ENCODE data around the gene CPN1.

The CPN1 gene

DNA sequence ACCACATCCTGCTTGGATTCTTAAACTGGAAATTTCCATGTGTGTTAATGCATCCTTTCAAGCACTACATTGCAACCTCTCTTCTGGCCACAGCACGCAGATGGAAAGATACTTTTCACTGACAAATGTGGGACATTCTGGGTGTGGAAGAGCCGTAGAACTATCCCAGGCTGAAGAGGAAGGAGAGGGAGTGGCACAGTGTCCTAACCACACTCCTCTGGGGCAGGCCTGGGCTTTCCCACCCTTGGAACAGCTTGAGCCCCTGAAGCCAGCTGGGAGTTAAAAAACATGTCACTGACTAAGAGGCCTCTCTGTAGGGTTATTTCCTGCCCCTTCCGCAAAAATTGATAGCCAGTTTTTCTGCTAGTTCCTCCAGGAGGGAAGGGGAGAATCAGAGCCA is 37.9 kb downstream of the CPN1 start:
- in situ Hi-C loops (cut with MboI; ENCODE audit: low pct_unique_long_range_greater_than_20kb, low sequenced_read_pairs, unreplicated experiment), result loop anchor here (10.0 kb wide), 1 partner anchor 199 kb away; no protein-coding TSS in a partner anchor
- TF ChIP-seq, protein P1, sequence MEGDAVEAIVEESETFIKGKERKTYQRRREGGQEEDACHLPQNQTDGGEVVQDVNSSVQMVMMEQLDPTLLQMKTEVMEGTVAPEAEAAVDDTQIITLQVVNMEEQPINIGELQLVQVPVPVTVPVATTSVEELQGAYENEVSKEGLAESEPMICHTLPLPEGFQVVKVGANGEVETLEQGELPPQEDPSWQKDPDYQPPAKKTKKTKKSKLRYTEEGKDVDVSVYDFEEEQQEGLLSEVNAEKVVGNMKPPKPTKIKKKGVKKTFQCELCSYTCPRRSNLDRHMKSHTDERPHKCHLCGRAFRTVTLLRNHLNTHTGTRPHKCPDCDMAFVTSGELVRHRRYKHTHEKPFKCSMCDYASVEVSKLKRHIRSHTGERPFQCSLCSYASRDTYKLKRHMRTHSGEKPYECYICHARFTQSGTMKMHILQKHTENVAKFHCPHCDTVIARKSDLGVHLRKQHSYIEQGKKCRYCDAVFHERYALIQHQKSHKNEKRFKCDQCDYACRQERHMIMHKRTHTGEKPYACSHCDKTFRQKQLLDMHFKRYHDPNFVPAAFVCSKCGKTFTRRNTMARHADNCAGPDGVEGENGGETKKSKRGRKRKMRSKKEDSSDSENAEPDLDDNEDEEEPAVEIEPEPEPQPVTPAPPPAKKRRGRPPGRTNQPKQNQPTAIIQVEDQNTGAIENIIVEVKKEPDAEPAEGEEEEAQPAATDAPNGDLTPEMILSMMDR (IDR thresholded peaks at IDR 0.05; ENCODE audit: extremely low read depth, insufficient read depth, missing control alignments), result no peak
- DNase-seq (ENCODE audit: low spot score), result no peak

DNA sequence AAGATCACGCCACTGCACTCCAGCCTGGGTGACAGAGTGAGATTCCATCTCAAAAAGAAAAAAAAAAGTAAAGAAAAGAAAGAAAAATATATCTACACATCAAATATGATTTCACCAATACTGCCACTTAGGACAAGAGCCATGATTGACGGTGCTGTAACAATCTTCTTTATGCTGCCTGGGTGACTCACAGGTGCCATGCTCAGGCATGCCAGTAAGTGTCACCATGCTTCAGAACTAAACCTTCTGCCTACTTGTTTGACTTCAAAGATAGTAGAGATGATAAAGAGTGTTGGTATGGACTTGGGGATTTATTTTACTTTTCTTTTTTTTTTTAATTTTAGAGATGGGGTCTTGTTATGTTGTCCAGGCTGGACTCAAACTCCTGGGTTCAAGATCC is 38.3 kb downstream of the CPN1 start:
- TF ChIP-seq, protein P1 (IDR thresholded peaks at IDR 0.05; ENCODE audit: extremely low read depth, insufficient read depth, missing control alignments), result no peak
- DNase-seq (ENCODE audit: low spot score), result no peak
- in situ Hi-C loops (cut with MboI; ENCODE audit: low pct_unique_long_range_greater_than_20kb, low sequenced_read_pairs, unreplicated experiment), result loop anchor here (10.0 kb wide), 1 partner anchor 199 kb away; no protein-coding TSS in a partner anchor

DNA sequence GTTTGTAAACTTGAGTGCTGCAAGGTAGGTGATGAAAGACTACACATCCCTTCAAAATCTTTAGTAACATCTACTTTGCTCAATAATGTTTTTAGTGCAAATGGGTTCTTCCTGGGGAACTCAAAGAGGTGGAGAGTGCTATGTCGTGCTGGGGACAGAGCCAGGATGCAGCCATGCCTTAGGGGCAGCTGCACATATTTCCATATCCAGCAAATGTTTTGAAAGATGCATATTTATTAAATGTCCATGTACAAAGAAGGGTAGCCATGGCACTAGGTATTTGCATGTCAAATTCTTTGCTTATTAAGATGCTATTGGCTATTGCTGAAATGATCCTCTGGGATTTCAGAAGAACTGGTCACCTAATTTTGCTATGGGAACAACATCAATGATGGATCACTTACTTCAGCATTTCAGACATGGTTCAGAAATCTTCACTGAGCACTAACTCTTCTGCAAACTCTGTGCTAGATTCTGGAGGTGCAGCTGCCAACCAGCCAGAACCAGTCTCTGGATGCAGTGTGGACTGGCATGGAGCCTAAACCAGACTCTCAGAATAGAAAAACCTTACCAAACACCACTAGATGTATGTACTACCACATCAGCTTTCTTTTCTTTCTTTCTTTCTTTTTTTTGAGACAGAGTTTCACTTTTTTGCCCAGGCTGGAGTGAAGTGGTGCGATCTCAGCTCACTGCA is 40.2 kb downstream of the CPN1 start:
- in situ Hi-C loops (cut with MboI; ENCODE audit: low pct_unique_long_range_greater_than_20kb, low sequenced_read_pairs, unreplicated experiment), result loop anchor here (10.0 kb wide), 1 partner anchor 197 kb away; no protein-coding TSS in a partner anchor
- TF ChIP-seq, protein P1 (IDR thresholded peaks at IDR 0.05; ENCODE audit: extremely low read depth, insufficient read depth, missing control alignments), result no peak

DNA sequence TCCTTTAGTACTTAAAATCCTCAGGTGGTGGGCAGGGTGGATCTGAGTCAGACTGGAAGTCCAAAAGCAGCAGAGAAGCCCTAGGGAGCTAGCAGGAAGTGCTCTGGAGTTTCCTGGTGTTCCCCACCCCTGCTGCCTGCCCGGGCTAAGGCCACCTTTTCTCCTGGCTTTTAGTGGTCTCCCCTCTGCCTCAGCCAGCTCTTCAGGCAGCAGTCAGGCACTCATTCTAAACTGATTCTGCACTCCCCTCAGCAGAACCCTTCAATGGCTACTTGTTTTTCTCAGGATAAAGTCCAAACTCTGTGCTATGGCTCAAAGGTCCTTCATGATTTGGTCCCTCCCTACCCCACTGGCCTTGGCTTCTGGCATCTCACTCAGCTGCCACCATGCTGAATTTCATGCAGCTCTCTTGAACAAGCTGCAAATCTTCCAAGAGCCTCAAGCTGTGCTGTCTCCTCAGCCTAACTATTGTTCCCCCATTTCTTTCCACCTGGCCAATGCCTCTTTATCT is 43.1 kb downstream of the CPN1 start:
- no peak for DNase-seq (ENCODE audit: low spot score)
- TF ChIP-seq, protein P1 (IDR thresholded peaks at IDR 0.05; ENCODE audit: extremely low read depth, insufficient read depth, missing control alignments), result no peak
- in situ Hi-C loops (cut with MboI; ENCODE audit: low pct_unique_long_range_greater_than_20kb, low sequenced_read_pairs, unreplicated experiment), result no loop called here

More for the DNA sequence above, 40.2 kb downstream of the CPN1 start:
- DNase-seq (ENCODE audit: low spot score), result no peak

DNA sequence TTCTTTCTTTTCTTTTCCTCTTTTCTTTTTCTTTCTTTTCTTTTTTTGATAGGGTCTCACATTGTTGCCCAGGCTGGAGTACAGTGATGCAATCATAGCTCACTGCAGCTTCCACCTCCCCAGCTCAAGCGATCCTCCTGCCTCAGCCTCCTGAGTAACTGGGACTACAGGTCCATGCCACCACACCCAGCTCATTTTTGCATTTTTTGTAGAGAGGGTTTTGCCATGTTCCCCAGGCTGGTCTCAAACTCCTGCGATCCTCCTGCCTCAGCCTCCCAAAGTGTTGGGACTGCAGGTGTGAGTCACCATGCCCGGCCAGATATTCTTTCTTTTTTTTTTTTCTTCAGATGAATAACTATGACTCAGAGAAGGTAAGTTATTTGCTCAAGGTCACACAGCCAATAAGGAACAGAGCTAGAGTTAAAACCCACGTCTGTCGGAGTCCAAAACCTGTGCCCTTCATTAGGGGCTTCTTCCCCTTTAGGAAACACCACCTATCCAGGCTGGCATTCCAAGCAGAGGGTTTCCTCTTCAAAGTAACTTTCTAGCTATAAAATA is 43.8 kb downstream of the CPN1 start:
- in situ Hi-C loops (cut with MboI; ENCODE audit: low pct_unique_long_range_greater_than_20kb, low sequenced_read_pairs, unreplicated experiment), result no loop called here
- no peak for DNase-seq (ENCODE audit: low spot score)

DNA sequence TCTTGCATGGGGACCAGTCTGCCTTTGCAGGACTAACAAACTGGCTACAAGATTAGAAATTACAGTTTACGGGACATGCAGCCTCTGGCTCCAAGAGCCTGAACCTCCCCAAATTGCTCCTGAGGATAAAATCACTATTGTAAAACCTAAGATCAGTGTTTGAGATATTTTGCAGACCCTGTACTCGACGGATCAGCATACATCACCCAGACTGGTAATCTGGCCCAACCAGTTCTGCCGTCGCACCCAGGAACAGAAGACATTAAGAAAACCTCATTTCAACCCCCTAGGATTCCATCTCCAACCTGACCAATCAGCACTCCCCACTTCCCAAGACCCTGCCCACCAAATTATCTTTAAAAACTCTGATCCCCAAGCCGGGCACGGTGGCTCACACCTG is 44.8 kb downstream of the CPN1 start:
- DNase-seq (ENCODE audit: low spot score), result no peak
- in situ Hi-C loops (cut with MboI; ENCODE audit: low pct_unique_long_range_greater_than_20kb, low sequenced_read_pairs, unreplicated experiment), result no loop called here
- TF ChIP-seq, protein P1 (IDR thresholded peaks at IDR 0.05; ENCODE audit: extremely low read depth, insufficient read depth, missing control alignments), result no peak

More for the DNA sequence above, 43.8 kb downstream of the CPN1 start:
- TF ChIP-seq, protein P1 (IDR thresholded peaks at IDR 0.05; ENCODE audit: extremely low read depth, insufficient read depth, missing control alignments), result no peak

Measured in GM13977 (cell line).